VCaP (cell line): ENCODE data around the gene TTC22.

Source experiments
- H3K27ac ChIP-seq: fragments of 450-650 bp; 2 replicates; pipeline ENCODE4 v1.5.1; 2017
- TF ChIP-seq, protein P1 (sequence below): fragments of 450-650 bp; conservative IDR thresholded peaks from 2 replicates; pipeline ENCODE4 v1.5.1; 2017; ENCODE audit warnings: mild to moderate bottlenecking, moderate library complexity

TTC22 gene

DNA sequence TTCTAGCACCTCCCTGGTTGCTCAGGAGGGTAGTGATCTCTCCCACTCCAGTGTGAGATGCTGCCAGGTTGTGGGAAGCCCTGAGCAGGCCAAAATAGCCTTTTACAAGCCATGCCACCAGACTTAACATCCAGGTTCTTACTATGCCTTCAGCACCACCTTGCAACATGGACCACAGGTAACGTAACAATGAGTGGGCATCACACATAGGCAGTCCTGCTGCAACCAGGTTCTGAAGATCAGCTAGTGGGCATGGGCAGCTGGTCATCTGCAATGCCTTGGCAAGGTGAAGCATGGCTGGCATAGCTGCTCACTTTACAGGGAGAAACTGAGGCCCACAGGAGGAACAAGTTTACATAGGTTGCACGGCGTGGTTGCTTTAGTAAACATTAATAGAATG is 45.2 kb upstream of the TTC22 start:
- TF ChIP-seq, protein P1, sequence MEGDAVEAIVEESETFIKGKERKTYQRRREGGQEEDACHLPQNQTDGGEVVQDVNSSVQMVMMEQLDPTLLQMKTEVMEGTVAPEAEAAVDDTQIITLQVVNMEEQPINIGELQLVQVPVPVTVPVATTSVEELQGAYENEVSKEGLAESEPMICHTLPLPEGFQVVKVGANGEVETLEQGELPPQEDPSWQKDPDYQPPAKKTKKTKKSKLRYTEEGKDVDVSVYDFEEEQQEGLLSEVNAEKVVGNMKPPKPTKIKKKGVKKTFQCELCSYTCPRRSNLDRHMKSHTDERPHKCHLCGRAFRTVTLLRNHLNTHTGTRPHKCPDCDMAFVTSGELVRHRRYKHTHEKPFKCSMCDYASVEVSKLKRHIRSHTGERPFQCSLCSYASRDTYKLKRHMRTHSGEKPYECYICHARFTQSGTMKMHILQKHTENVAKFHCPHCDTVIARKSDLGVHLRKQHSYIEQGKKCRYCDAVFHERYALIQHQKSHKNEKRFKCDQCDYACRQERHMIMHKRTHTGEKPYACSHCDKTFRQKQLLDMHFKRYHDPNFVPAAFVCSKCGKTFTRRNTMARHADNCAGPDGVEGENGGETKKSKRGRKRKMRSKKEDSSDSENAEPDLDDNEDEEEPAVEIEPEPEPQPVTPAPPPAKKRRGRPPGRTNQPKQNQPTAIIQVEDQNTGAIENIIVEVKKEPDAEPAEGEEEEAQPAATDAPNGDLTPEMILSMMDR: no peak
- H3K27ac ChIP-seq: no peak overlapping the region

DNA sequence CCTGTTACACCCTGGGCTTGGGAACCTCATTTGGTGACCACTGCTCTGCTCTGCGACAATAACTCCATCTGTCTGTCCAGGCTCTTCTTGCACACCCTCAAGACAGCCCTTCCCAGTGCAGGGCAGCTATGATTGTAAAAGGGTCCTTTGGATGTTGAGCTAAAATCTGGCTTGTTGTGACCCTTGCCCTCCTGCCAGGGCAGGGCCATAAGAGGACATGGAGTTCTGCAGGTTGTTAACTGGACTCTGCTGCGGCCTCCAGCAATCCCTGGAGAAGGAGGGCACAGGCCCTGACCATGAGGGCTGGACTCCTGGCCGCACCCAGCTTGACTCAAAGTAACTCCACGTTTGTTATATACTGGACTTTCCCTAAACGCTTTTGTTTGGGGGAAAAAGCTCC is 44.6 kb upstream of the TTC22 start:
- TF ChIP-seq, protein P1: no peak
- H3K27ac ChIP-seq: no peak overlapping the region

DNA sequence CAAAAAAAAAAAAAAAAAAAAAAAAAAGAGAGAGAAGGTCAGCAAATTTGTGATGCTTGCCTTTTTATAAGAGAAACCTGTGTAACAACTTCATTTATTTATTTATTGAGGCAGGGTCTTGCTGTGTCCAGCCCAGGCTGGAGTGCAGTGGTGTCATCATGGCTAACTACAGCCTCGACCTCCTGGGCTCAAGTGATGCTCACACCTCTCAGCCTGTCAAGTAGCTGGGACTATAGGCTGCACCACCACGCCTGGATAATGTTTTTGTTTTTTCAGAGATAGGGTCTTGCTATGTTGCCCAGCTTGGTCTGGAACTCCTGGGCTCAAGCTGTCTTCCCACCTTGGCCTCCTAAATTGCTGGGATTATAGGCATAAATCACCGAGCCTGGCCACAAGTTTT is 43.4 kb upstream of the TTC22 start:
- H3K27ac ChIP-seq: no peak overlapping the region
- TF ChIP-seq, protein P1: no peak

DNA sequence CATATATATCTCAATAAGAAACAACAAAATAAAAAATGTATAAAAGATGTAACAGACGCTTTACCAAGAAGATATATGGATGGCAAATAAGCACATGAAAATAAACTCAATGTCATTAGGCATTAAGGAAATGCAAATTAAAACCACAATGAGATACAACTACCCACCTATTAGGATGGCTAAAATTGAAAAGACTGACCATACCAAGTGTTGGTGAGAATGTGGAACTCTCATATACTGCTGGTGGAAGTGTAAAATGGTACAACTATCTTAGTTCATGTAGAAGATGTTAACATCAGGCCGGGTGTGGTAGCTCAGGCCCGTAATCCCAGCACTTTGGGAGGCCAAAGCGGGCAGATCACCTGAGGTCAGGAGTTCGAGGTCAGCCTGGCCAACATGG is 42.3 kb upstream of the TTC22 start:
- TF ChIP-seq, protein P1: no peak
- H3K27ac ChIP-seq: no peak overlapping the region

DNA sequence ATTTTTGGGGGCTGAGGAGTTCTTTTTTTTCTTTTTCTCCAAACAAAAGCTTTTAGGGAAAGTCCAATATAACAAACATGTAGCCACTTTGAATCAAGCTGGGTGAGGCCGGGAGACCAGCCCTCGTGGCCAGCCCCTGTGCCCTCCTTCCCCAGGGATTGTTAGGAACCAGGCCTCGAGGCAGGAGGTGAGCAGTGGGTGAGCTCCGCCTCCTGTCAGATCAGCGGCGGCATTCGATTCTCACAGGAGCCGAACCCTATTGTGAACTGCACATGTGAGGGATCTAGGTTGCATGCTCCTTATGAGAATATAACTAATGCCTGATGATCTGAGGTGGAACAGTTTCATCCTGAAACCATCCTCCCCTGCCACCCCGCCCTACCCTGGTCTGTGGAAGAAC is 41.8 kb upstream of the TTC22 start:
- no peak overlapping the region for H3K27ac ChIP-seq
- TF ChIP-seq, protein P1: no peak

DNA sequence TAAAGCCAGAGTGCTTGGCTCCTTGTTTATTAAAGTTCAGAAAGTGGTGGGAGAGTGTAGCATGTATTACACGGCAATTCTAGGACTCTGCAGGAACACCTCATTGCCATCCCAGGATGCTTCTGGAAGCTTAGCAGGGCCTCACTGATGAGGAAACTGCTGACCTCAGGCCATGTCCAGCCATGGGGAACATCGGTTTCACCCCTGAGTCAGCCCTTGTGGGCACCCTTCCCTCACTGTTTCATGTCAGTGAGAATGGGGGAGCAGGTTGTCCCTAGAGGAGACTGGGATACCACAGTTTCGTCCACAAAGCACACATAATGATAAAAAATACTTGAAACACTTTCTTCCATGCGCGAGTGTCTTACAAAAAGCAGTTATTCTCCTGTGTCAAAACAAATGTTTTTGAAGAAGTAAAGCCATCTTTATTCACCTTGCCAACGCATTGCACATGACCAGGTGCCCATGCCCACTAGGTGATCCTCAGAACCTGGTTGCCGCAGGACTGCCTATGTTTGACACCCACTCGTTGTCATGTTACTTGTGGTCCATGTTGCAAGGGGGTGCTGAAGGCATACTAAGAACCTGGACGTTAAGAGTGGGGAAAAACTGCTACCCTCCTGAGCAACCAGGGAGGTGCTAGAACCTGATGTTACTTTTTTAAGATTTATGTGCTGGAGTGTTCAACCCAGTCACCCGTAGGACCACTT is 41.2 kb upstream of the TTC22 start:
- no peak overlapping the region for H3K27ac ChIP-seq
- TF ChIP-seq, protein P1: no peak

DNA sequence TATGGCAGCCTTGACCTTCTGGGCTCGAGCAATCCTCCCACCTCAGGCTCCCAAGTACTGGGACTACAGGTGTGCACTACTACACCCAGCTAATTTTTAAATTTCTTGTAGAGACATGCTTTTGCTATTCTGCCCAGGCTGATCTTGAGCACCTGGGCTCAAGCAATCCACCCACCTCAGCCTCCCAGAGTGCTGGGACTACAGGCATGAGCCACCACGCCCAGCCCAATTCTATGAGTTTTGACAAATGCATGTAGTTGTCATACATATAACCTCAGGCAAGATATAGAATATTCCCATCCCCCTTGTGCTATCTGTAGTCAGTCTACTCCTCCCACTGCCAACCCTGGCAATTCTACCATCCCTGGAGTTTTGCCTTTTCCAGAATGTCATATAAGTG is 38.7 kb upstream of the TTC22 start:
- H3K27ac ChIP-seq: no peak overlapping the region

More for the DNA sequence above, 38.7 kb upstream of the TTC22 start:
- TF ChIP-seq, protein P1: no peak
